GM04503 (cell line): ENCODE data around the gene FUT1.
A peak's percentile ranks its signal among the peaks of the same experiment; 100 is the strongest.
"Not testable (repeated sequence)": the region's sequence is repeated elsewhere in the genome, so short reads cannot be mapped to it uniquely, and the experiment has no call there.

Experiments
- DNase-seq: peaks from one replicate; pipeline ENCODE4 v3.0.0-alpha.2; 2012; ENCODE audit warnings: low read depth

The FUT1 gene

GRCh38 chr19:48768994-48769713 is 16.7 kb upstream of the FUT1 start:
- no peak for DNase-seq

GRCh38 chr19:48768171-48768753 is 15.8 kb upstream of the FUT1 start:
- DNase-seq = not testable (repeated sequence)

GRCh38 chr19:48765816-48766215 is 13.4 kb upstream of the FUT1 start:
- DNase-seq = not testable (repeated sequence)

GRCh38 chr19:48760504-48761205 is 8.2 kb upstream of the FUT1 start:
- no peak for DNase-seq

GRCh38 chr19:48757741-48758144 is 5.3 kb upstream of the FUT1 start:
- DNase-seq = no peak

GRCh38 chr19:48757089-48757675 is 4.7 kb upstream of the FUT1 start:
- DNase-seq = no peak

GRCh38 chr19:48756686-48757085 is 4.2 kb upstream of the FUT1 start:
- DNase-seq = no peak

GRCh38 chr19:48756212-48756611 is 3.8 kb upstream of the FUT1 start:
- no peak for DNase-seq

- DNase-seq = no peak
Observed at GRCh38 chr19:48755787-48756186, 3.3 kb upstream of the FUT1 start.

GRCh38 chr19:48755084-48755641 is 2.7 kb upstream of the FUT1 start, which contains the start of gene FGF21:
FGF21 (plus strand) TSS chr19:48755524; CDS start chr19:48756237, 713 bp downstream.
- DNase-seq = no peak

- DNase-seq = no peak
Observed at GRCh38 chr19:48751845-48752495, 471 bp downstream of the FUT1 start.

- DNase-seq = no peak
Observed at GRCh38 chr19:48750771-48751504, 1.5 kb downstream of the FUT1 start.

- no peak for DNase-seq
Observed at GRCh38 chr19:48750351-48750750, 2.1 kb downstream of the FUT1 start.

GRCh38 chr19:48749571-48750198 is 2.8 kb downstream of the FUT1 start:
- DNase-seq = no peak

- peak; percentile 37 for DNase-seq
Observed at GRCh38 chr19:48746738-48747575, 5.5 kb downstream of the FUT1 start, which contains the start of gene IZUMO1. IZUMO1 (minus strand) TSS chr19:48746909; CDS start chr19:48745859, 1,050 bp downstream.

- no peak for DNase-seq
Observed at GRCh38 chr19:48746110-48746509, 6.3 kb downstream of the FUT1 start.

GRCh38 chr19:48745208-48745995 is 7.0 kb downstream of the FUT1 start:
- no peak for DNase-seq

GRCh38 chr19:48742096-48742495 is 10.3 kb downstream of the FUT1 start:
- no peak for DNase-seq
